Measurements from ENCODE around the gene NAT8. TPM values are rescaled to one million over a fixed set of nuclear protein-coding genes. Genes with fewer than 3 reads are reported as not detected.
"Not testable (repeated sequence)": the region's sequence is repeated elsewhere in the genome, so short reads cannot be mapped to it uniquely, and the experiment has no call there.

The NAT8 gene
- total RNA-seq (2012; rRNA removed): not detected in 2 replicates

GRCh38 chr2:73642338-73643018, at the start of gene NAT8:
Gene NAT8, minus strand, starts transcription at chr2:73642422. Its CDS starts 794 bp downstream, at chr2:73641628.
- H3K9ac ChIP-seq (ENCODE audit: low read depth, low read length): no peak within 1 kb of the TSS
- no peaks in the 10 kb centered on the region for H3K9me3 ChIP-seq (replicated peaks; ENCODE audit: low read length)
- H3K4me1 ChIP-seq (ENCODE audit: control insufficient read depth, insufficient read depth, low read length): no peaks in the 10 kb centered on the region
- no peak within 1 kb of the TSS for H3K4me2 ChIP-seq (ENCODE audit: low read length)
- no peaks in the 10 kb centered on the region for H3K36me3 ChIP-seq (ENCODE audit: insufficient read depth, low read length)
- no peak within 1 kb of the TSS for H3K4me3 ChIP-seq (ENCODE audit: low read length)
- H3K27me3 ChIP-seq (ENCODE audit: control insufficient read depth, insufficient read depth, low read length): peaks cover 10% of the 10 kb centered on the region

- not testable (repeated sequence) for H3K9me3 ChIP-seq (replicated peaks; ENCODE audit: low read length); H3K27me3 ChIP-seq (ENCODE audit: control insufficient read depth, insufficient read depth, low read length); H3K36me3 ChIP-seq (ENCODE audit: insufficient read depth, low read length); H3K4me2 ChIP-seq (ENCODE audit: low read length); H3K9ac ChIP-seq (ENCODE audit: low read depth, low read length); H3K4me1 ChIP-seq (ENCODE audit: control insufficient read depth, insufficient read depth, low read length); H3K4me3 ChIP-seq (ENCODE audit: low read length)
Measured at GRCh38 chr2:73690372-73691088, 48.3 kb upstream of the NAT8 start.

GRCh38 chr2:73688494-73688893, 46.3 kb upstream of the NAT8 start:
- H3K36me3 ChIP-seq (ENCODE audit: insufficient read depth, low read length); H3K4me1 ChIP-seq (ENCODE audit: control insufficient read depth, insufficient read depth, low read length); H3K9me3 ChIP-seq (replicated peaks; ENCODE audit: low read length); H3K27me3 ChIP-seq (ENCODE audit: control insufficient read depth, insufficient read depth, low read length); H3K4me3 ChIP-seq (ENCODE audit: low read length); H3K4me2 ChIP-seq (ENCODE audit: low read length); H3K9ac ChIP-seq (ENCODE audit: low read depth, low read length): not testable (repeated sequence)

- Histone ChIP-seq H3K27me3 (ENCODE audit: control insufficient read depth, insufficient read depth, low read length) (no peaks in the 10 kb centered on the region), H3K4me3 (ENCODE audit: low read length) (no peak overlapping the region), H3K9ac (ENCODE audit: low read depth, low read length) (no peak overlapping the region), H3K9me3 (replicated peaks; ENCODE audit: low read length) (no peaks in the 10 kb centered on the region), H3K36me3 (ENCODE audit: insufficient read depth, low read length) (no peaks in the 10 kb centered on the region), H3K4me1 (ENCODE audit: control insufficient read depth, insufficient read depth, low read length) (no peaks in the 10 kb centered on the region), H3K4me2 (ENCODE audit: low read length) (no peak overlapping the region)
Measured at GRCh38 chr2:73685764-73686438, 43.7 kb upstream of the NAT8 start.

- not testable (repeated sequence) for H3K4me3 ChIP-seq (ENCODE audit: low read length); H3K4me1 ChIP-seq (ENCODE audit: control insufficient read depth, insufficient read depth, low read length); H3K27me3 ChIP-seq (ENCODE audit: control insufficient read depth, insufficient read depth, low read length); H3K9me3 ChIP-seq (replicated peaks; ENCODE audit: low read length); H3K9ac ChIP-seq (ENCODE audit: low read depth, low read length); H3K36me3 ChIP-seq (ENCODE audit: insufficient read depth, low read length); H3K4me2 ChIP-seq (ENCODE audit: low read length)
Measured at GRCh38 chr2:73684905-73685304, 42.7 kb upstream of the NAT8 start.

GRCh38 chr2:73684325-73684724, 42.1 kb upstream of the NAT8 start:
- not testable (repeated sequence) for H3K27me3 ChIP-seq (ENCODE audit: control insufficient read depth, insufficient read depth, low read length); H3K9ac ChIP-seq (ENCODE audit: low read depth, low read length); H3K4me2 ChIP-seq (ENCODE audit: low read length); H3K9me3 ChIP-seq (replicated peaks; ENCODE audit: low read length); H3K4me3 ChIP-seq (ENCODE audit: low read length); H3K4me1 ChIP-seq (ENCODE audit: control insufficient read depth, insufficient read depth, low read length); H3K36me3 ChIP-seq (ENCODE audit: insufficient read depth, low read length)

- H3K27me3 ChIP-seq (ENCODE audit: control insufficient read depth, insufficient read depth, low read length); H3K4me3 ChIP-seq (ENCODE audit: low read length); H3K4me1 ChIP-seq (ENCODE audit: control insufficient read depth, insufficient read depth, low read length); H3K36me3 ChIP-seq (ENCODE audit: insufficient read depth, low read length); H3K9ac ChIP-seq (ENCODE audit: low read depth, low read length); H3K4me2 ChIP-seq (ENCODE audit: low read length); H3K9me3 ChIP-seq (replicated peaks; ENCODE audit: low read length): not testable (repeated sequence)
Measured at GRCh38 chr2:73679951-73680571, 37.8 kb upstream of the NAT8 start.

GRCh38 chr2:73679237-73679636, 37.0 kb upstream of the NAT8 start:
- not testable (repeated sequence) for H3K4me1 ChIP-seq (ENCODE audit: control insufficient read depth, insufficient read depth, low read length); H3K36me3 ChIP-seq (ENCODE audit: insufficient read depth, low read length); H3K9ac ChIP-seq (ENCODE audit: low read depth, low read length); H3K9me3 ChIP-seq (replicated peaks; ENCODE audit: low read length); H3K27me3 ChIP-seq (ENCODE audit: control insufficient read depth, insufficient read depth, low read length); H3K4me3 ChIP-seq (ENCODE audit: low read length); H3K4me2 ChIP-seq (ENCODE audit: low read length)

GRCh38 chr2:73678008-73678407, 35.8 kb upstream of the NAT8 start:
- not testable (repeated sequence) for H3K4me1 ChIP-seq (ENCODE audit: control insufficient read depth, insufficient read depth, low read length); H3K4me2 ChIP-seq (ENCODE audit: low read length); H3K4me3 ChIP-seq (ENCODE audit: low read length); H3K36me3 ChIP-seq (ENCODE audit: insufficient read depth, low read length); H3K27me3 ChIP-seq (ENCODE audit: control insufficient read depth, insufficient read depth, low read length); H3K9me3 ChIP-seq (replicated peaks; ENCODE audit: low read length); H3K9ac ChIP-seq (ENCODE audit: low read depth, low read length)

GRCh38 chr2:73676211-73676610, 34.0 kb upstream of the NAT8 start:
- not testable (repeated sequence) for H3K4me2 ChIP-seq (ENCODE audit: low read length); H3K4me1 ChIP-seq (ENCODE audit: control insufficient read depth, insufficient read depth, low read length); H3K27me3 ChIP-seq (ENCODE audit: control insufficient read depth, insufficient read depth, low read length); H3K36me3 ChIP-seq (ENCODE audit: insufficient read depth, low read length); H3K4me3 ChIP-seq (ENCODE audit: low read length); H3K9ac ChIP-seq (ENCODE audit: low read depth, low read length); H3K9me3 ChIP-seq (replicated peaks; ENCODE audit: low read length)

- H3K4me1 ChIP-seq (ENCODE audit: control insufficient read depth, insufficient read depth, low read length); H3K9me3 ChIP-seq (replicated peaks; ENCODE audit: low read length); H3K4me2 ChIP-seq (ENCODE audit: low read length); H3K27me3 ChIP-seq (ENCODE audit: control insufficient read depth, insufficient read depth, low read length); H3K4me3 ChIP-seq (ENCODE audit: low read length); H3K36me3 ChIP-seq (ENCODE audit: insufficient read depth, low read length); H3K9ac ChIP-seq (ENCODE audit: low read depth, low read length): not testable (repeated sequence)
Measured at GRCh38 chr2:73674696-73675157, 32.5 kb upstream of the NAT8 start.

Data from skeletal muscle satellite cell (primary cell).